Measurements from ENCODE around the gene CHST15. TPM values are rescaled to one million over a fixed set of nuclear protein-coding genes. Genes with fewer than 3 reads are reported as not detected.

Gene CHST15
- total RNA-seq, 6 experiments from 2014 or later = 0.88 to 8.7 (median 1.1) TPM

GRCh38 chr10:124130198-124130900, 37.0 kb upstream of the CHST15 start:
- Mint-ChIP-seq H3K36me3 (ENCODE audit: low read depth) (no peaks in the 10 kb centered on the region), H3K4me1 (ENCODE audit: low read depth) (no peaks in the 10 kb centered on the region), H3K4me3 (no peak overlapping the region), H3K27ac (no peak overlapping the region), H3K27me3 (ENCODE audit: insufficient read depth) (peaks cover 3% of the 10 kb centered on the region; the same call in 1 of the 2 replicates), H3K9me3 (no peaks in the 10 kb centered on the region; the same call in 1 of the 2 replicates)
- no peak for TF ChIP-seq CTCF (IDR thresholded peaks at IDR 0.05)
- no peak for DNase-seq

GRCh38 chr10:124129471-124129870, 36.1 kb upstream of the CHST15 start:
- H3K4me1 Mint-ChIP-seq (ENCODE audit: low read depth) = no peaks in the 10 kb centered on the region
- H3K27ac Mint-ChIP-seq = no peak overlapping the region
- H3K4me3 Mint-ChIP-seq = no peak overlapping the region
- no peaks in the 10 kb centered on the region for H3K36me3 Mint-ChIP-seq (ENCODE audit: low read depth)
- H3K27me3 Mint-ChIP-seq (ENCODE audit: insufficient read depth) = peaks cover 3% of the 10 kb centered on the region; the same call in 1 of the 2 replicates
- no peaks in the 10 kb centered on the region; the same call in 1 of the 2 replicates for H3K9me3 Mint-ChIP-seq
- TF ChIP-seq CTCF (IDR thresholded peaks at IDR 0.05) = no peak
- DNase-seq = no peak

DNA sequence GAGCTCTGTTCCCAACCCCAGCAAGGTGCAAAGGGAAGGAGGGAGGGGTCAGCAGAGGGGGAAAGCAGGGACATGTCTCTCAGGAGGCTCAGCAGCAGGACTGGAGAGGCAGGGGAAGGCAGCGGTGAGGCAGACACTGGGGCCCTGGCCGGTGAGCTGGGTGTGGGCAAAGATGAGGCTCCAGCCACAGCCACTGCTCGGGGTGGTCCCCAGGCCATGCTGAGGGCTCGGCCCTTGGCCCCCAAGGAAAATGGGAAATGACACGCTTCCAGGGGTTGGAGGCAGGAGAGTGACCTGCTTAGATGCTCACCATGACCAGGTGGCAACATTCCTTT, 35.4 kb upstream of the CHST15 start:
- H3K9me3 Mint-ChIP-seq = no peaks in the 10 kb centered on the region; the same call in 1 of the 2 replicates
- no peaks in the 10 kb centered on the region for H3K36me3 Mint-ChIP-seq (ENCODE audit: low read depth)
- H3K4me3 Mint-ChIP-seq = no peak overlapping the region

GRCh38 chr10:124127965-124128810, 34.8 kb upstream of the CHST15 start:
- Mint-ChIP-seq H3K4me1 (ENCODE audit: low read depth) (0 out of 2 replicates have a peak, but pooled peaks cover 9% of the 10 kb centered on the region), H3K9me3 (no peaks in the 10 kb centered on the region; the same call in 1 of the 2 replicates), H3K27me3 (ENCODE audit: insufficient read depth) (peaks cover 3% of the 10 kb centered on the region; the same call in 1 of the 2 replicates), H3K36me3 (ENCODE audit: low read depth) (no peaks in the 10 kb centered on the region), H3K27ac (no peak overlapping the region), H3K4me3 (no peak overlapping the region)
- DNase-seq = no peak
- TF ChIP-seq CTCF (IDR thresholded peaks at IDR 0.05) = no peak

More for the DNA sequence above, 35.4 kb upstream of the CHST15 start:
- no peak for DNase-seq
- H3K27ac Mint-ChIP-seq = no peak overlapping the region
- peaks cover 3% of the 10 kb centered on the region; the same call in 1 of the 2 replicates for H3K27me3 Mint-ChIP-seq (ENCODE audit: insufficient read depth)
- TF ChIP-seq CTCF (IDR thresholded peaks at IDR 0.05) = no peak
- H3K4me1 Mint-ChIP-seq (ENCODE audit: low read depth) = 0 out of 2 replicates have a peak, but pooled peaks cover 4% of the 10 kb centered on the region

DNA sequence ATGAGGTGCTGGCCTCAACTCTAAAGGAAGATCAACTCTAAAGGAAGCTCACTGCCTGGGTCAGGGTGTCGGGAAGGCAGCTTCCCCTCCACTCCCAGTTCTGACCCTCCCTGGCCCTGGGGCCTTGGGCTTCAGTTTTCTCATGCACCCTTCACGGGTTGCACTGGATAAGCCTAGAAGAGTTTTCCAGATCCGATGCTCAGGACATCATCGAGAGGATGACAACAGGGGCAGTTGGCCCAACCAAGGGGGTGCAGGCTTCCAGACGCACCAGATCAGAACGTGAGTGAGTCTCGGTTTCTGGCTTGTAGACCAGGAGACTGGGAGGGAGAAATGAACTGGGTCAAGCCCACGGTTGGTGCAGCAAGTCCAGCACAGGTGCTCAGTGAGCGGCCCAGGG, 34.2 kb upstream of the CHST15 start:
- no peak for TF ChIP-seq CTCF (IDR thresholded peaks at IDR 0.05)
- Mint-ChIP-seq H3K4me1 (ENCODE audit: low read depth) (0 out of 2 replicates have a peak, but pooled peaks cover 15% of the 10 kb centered on the region), H3K4me3 (no peak overlapping the region), H3K27ac (no peak overlapping the region), H3K36me3 (ENCODE audit: low read depth) (no peaks in the 10 kb centered on the region), H3K27me3 (ENCODE audit: insufficient read depth) (peaks cover 3% of the 10 kb centered on the region; the same call in 1 of the 2 replicates), H3K9me3 (no peaks in the 10 kb centered on the region; the same call in 1 of the 2 replicates)
- DNase-seq = no peak

All from HFFc6 (cell line).